Measurements from ENCODE around the gene FAM228A.
"Not testable (repeated sequence)": the region's sequence is repeated elsewhere in the genome, so short reads cannot be mapped to it uniquely, and the experiment has no call there.

The FAM228A gene

DNA sequence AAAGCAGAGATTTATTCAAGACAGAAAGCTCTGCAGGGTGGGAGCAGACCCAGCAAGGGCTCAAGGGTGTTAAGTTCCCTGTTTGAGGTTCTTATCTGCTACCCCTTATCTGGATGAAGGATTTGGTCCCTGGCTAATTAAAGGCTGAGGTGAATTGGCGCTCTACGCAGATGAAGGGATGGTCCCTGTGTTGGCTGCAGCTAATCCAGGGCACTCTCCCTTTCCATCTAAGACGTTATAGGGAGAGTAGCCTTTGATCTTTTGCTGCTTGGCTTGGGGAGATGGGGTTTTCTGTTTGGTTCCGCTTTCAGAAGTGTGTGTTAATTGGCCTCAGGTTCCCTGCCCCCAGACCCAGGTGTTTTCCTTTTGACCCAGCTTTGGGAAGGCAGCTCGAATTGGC, 17.0 kb downstream of the FAM228A start:
- DNase-seq, result no peak

DNA sequence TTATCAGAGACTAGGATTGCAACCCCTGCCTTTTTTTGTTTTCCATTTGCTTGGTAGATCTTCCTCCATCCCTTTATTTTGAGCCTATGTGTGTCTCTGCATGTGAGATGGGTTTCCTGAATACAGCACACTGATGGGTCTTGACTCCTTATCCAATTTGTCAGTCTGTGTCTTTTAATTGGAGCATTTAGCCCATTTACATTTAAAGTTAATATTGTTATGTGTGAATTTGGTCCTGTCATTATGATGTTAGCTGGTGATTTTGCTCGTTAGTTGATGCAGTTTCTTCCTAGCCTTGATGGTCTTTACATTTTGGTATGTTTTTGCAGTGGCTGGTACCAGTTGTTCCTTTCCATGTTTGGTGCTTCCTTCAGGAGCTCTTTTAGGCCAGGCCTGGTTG, 22.4 kb downstream of the FAM228A start:
- DNase-seq, result not testable (repeated sequence)

DNA sequence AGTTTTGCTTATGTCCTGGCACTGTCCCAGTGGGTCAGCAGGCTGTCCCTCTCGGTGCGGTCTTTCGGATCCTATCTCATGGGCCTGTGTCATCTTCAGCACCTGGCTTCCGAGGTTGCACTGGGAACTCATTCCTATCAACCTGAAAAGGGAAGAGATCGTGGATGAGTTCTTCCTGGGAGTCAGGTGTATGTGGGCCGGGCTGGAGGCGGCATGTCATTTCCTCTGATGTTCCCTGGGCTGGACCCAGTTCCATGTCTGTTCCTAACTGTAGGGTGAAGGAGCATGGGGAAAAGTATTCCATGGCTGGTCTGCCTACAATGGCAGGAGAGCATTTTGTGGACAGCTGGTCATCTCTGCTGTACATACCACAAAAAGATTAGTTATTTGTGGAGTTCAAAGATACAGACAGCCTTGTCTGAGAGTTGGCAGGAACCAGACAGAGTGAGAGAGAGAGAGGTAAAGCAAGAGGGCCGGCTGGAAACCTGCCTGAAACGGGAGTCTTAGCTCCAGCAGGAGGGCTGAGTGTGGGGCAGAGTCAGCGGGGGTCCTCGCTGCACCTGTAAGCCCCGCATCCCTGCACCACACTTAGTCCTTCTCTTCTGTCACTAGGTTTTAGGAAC, 25.2 kb downstream of the FAM228A start:
- no peak for DNase-seq

DNA sequence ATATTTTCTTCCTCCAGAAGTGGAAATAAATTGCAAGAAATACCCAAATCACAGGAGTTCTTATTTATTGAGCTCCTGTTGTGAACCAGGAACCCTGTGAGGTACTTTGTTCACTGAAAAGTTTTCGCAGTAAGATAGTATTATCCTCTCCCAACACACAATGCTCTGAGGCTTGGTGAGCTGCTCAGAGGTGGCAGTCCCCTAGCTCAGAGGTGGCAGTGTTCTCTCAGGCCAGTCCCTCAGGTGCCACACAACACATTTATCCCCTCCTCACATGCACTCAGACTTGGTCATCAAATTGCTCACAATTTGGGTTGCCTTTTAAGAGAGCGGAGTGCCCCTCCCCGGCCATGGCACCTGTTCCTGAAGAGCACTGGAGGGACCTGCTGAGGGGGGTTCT, 25.9 kb downstream of the FAM228A start:
- no peak for DNase-seq

DNA sequence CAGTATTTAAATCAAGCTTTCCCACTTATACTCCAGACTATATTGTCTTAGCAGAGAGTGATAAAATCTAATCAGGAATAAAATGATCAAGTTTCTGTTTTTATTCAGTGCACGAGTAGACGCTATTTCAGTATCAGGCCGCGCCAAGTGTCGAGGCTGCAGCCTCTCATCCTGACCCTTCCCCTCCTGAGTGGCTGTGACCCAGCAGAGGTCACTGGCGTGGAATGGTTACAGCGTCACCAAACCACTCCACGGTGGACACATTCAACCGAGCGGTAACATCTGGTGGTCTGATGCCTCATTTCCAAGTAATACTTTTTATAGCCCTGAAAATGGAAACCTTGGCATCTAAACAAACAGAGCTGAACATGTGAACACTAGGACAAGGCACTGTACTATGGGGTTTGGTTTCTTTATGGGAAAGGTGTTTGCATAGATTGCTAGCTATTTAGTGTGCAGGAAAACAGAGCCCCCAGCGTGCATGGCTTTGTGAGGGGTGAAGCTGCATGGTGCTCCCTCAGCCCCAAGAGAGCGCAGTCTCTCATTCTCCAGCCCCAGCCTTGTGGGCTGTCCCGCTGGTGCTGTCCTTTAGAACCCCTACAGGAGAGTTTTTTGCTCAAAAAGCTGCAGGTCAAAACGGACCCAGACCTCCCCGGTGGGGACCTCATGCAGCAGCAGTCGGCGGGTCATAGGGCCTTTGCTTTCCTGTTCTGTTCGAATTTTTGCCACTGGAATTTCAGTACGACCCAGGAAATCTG, 28.4 kb downstream of the FAM228A start:
- no peak for DNase-seq

DNA sequence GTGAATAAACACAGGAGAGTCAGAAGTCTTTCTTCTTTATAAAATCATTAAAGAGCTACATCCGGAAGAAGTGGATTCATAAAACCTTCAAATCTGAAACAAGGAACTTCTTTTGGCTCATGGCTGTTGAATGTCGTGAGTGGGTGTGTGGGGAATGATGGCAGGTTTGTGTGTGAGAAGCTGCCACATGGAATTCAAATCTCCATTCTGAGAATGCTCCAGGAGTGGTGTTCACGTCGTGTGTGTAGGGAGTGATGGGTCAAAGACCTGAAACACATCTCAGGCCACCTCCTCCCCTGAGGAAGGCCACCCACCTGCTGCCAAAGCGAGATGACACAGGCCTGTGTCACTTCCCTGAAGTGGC, 28.9 kb downstream of the FAM228A start:
- DNase-seq, result no peak

DNA sequence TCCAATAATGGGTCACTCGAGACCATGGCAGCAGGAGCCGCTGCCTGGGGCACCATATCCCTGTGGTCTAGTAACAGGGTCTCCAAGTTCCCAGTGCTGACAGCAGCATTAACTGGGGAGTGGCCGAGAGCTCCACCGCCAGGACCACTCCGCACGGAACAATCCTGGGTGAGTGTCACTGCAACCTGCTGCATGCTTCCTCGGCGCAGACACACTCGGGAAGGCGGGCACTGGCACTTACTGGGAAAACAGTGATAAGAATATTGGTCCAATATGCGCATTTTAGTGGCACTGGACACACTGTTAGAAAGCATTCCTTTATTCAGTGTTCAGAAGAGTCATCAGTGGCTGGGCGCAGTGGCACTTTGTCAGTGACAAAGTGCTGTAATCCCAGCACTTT, 29.7 kb downstream of the FAM228A start:
- DNase-seq, result no peak

DNA sequence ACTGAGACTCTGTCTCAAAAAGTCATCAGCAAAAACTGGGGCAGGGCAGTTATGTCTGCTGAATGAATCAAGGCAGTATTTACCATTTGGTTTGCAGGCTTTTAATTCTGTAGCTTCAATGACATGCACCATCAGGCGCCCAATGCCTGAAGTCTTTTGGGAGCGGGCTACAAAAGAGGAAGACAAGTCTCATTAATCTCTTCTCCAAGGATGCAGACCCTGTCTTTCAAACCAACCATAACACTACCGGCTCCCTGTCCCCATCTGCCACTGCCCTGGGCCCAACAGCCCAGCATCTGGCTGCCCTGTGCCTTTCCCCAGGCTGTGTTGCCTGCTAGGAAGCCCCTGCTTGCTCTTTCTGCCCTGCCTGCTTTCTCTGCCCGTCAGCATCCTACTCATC, 30.3 kb downstream of the FAM228A start:
- DNase-seq, result no peak

DNA sequence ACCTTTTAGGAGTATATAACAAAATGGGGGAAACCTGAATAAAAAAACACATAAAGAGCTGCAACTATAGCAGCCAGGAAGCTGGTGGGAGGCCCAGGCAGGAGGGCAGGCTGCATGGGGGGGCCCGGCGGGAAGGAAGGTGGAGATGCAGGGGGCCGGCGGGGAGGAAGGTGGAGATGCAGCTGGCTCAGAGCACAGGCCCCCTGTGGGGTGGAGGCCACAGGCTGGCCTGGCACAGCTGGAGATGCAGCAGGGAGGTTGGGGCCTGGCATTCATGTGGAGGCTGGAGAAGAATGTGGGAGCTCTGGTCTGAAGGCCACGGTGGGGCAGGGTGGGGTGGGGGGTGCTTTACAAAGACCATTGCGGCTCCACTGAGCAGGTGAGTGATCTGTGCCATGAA, 31.4 kb downstream of the FAM228A start:
- no peak for DNase-seq

DNA sequence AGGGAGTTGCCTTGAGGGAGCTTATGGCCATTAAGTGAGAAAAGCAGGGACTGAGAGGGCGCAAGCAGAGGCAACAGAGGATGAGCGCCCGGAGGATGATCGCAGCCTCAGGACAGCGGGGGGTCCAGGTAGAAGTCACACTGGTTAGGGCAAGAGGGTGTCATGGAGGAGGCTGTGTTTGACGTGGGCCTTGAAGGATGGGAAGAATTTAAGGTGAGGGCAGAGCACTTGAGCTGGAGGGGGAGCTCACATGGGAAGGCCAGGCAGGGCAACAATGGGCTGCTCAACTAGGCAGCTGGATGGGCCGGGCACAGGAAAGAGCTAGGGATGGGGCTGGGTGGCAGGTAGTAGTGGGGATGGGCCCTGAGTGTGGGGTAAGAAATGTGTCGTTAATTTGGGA, 31.9 kb downstream of the FAM228A start:
- no peak for DNase-seq

DNA sequence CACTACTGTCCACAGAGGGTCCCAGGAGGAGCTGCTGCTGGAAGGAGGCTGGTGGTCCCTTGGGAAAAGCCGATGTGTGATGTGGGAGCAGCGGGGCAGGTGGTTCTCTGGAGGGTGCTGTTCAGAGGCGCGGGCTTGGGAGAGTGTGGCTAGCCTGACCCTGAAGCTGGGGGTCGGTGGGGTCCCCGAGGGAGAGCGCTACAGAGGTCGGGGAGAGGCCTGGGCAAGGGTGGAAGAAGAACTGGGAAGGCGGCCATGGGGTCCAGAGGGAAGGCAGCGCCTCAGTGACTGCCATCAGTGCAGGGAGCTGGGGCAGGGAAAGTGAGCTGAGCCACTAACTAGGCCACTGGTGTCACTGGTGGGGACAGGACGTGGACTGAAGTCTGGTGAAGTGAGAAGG, 32.5 kb downstream of the FAM228A start:
- no peak for DNase-seq

DNA sequence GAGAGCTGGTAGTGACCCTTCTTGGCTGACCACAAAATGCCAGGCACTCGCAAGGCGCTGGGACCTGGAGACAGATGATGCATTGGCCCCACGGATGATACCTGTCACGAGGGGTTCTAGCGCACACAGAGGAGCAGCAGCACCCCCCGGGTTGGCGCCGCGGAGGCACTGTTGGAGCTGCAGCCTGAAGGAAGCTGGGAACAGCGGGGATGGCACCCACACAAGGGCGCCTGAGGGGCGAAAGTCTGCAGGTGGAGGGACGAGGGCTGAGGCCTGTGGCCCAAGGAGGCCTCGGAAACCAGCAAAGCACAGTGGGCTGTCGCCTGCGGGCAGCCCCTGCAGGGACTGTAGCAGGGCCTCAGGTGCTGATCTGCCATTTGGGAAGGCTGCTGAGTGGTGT, 33.6 kb downstream of the FAM228A start:
- DNase-seq, result no peak

DNA sequence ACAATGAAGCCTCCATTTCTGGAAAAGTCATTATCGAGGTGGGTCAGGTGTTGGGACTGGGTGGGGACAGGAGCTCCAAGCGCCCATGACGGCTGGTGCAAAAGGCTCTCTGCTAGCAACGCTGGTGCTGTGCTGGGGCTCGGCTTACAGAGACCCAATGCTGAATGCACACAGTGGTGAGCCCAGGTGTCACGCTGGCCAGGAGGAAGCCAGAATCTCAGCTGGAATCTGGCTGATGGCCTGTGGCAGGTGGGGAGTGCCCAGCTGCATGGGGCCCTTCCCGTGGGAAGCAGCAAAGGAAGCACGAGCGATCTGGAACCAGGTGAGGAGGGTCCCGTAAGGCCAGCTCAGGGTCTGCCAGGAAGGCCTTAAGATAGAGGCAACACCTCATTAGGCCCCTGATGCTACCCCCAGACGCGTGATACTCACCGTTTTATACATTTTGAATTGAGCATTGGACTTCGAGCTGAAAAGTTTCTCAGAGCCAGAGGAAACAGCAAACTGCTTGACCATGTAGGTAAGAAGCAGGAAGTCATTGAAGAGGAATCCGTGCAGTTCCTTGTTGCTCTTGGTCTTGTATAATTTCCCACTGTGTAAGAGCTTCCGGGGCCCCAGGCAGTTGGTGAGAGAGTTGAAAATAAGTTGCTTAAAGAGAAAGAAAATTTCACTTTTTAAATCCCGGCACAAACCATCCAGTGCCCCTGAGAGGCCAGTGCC, 34.7 kb downstream of the FAM228A start:
- DNase-seq, result no peak

DNA sequence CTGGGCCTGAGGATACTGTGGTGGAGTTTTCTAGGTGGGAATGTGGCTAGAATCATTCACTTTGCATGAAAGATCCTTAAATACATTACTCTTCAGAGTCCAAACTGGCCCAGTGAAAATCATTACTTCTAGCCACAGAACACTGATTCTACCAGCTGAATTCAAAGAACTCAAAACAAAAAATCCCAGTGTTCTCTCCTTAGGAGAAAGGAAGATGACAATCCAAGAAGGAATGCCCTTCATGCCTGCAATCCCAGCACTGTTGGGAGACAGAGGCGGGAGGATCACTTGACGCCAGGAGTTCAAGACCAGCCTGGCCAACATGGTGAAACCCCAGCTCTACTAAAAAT, 35.2 kb downstream of the FAM228A start:
- no peak for DNase-seq

DNA sequence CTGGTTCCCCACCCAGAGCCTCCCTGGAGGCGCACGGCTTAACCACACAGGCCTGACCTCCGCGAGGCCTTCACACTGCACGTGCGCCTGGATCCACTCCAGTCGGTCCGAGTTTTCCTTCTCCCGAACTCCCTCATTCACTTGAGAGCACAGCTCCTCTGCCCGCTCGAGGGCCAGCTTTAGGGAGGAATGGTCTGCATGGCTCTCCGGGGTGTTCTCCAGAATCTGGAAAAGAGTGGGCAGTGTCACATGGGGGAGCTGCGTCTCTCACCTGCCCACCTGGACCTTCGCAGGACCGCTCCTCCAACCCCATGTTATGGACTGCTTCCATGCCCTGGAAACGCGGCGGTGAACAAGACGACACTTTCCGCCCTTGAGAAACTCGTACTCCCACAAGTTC, 35.9 kb downstream of the FAM228A start:
- no peak for DNase-seq

DNA sequence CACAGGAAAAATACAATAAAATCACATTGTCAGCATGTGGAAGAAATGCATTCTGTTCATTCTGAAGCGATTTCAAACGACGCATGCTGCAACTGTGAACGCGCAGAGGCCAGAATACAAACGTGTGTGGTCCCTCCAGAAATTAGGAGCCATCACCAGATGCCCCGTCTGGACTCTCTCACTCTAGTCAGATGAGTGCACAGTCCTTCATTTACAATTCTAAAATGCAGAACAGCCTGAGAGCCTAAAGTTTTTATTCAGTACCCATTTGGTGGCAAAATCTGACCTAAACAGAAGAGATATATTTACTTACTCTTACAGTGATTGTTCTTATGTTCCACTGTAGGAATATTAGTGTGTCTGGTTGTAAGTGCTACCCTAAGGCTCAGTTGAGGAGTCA, 36.6 kb downstream of the FAM228A start:
- DNase-seq, result no peak

DNA sequence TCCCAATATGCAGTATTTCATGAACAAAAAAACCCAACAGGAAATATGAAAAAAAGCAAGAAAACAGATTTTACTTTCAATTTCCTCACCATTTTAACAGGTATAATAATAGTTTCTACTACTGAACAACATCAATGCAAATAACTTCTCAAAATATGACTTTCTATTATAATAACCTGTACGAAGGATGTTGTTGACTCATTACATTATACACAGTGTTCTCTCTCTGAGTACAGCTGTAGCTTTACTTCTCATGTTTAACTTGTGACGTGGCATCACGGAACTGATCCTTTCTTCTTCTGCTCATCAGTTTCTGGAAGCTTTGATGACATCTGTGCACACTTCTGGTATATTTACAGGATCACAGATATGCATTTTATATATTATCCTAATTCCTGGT, 40.0 kb downstream of the FAM228A start:
- DNase-seq, result no peak

DNA sequence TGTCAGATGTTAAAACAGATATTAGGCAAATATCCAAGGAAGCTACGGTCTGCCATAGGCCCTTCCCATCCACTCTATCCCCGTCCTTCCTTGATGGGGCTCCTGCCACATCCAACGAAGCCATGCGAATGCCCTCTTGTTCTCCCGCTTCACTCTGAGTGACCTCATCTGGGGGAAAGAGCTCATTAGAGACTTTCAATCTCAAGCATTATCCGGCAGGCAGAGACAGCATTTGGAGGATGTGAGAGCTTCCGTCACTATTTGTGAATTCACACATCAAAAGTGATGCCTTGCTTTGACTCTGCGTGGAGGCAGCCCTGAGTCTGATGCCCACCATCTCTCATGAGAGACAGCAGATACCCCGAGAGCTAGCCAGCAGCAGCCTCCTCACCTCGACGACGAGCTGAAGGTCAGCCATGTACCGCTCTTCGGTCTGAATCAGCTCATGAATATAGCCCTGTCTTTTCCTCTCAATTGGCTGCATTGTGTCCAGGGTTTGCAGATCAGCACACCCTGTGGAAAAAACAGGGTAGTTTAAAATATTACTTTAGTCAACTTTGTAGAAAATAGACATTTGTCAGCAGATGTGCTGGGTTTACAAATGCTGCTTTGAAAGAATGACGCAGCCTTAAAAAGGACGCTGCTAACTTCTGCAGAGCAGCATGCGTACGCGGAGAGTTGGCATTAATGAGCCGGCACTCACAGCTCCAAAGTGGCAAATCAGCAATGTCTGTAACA, 45.9 kb downstream of the FAM228A start:
- no peak for DNase-seq

DNA sequence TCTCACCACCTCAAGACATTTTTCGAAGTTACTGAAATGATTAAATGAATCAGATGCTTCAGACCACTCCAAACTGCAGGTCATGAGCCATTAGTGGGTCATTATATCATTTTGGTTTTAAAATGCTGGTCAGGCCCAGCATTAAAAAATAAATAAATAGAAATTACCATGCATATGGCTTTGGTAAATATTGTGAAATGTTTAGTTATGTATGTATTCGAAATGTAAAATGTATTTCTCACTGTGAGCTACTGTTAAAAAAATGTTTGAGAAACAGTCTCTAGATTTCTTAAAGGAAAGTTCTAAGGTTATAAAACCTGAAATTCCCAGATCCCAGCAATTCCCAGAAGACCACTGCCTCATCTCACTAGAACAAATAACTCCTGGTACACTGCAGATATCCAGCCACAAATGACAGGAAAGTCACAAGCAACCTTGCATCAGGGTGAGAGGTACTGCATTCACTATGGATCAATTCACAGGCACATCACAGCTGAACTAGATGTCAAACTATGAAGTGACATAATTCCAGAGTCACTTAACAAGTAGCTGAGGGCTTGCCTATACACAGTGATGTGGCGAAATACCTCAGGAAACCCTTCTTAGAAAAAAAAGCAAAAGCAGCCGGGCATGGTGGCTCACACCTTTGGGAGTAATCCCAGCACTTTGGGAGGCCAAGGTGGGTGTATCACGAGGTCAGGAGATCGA, 46.6 kb downstream of the FAM228A start:
- DNase-seq, result no peak

DNA sequence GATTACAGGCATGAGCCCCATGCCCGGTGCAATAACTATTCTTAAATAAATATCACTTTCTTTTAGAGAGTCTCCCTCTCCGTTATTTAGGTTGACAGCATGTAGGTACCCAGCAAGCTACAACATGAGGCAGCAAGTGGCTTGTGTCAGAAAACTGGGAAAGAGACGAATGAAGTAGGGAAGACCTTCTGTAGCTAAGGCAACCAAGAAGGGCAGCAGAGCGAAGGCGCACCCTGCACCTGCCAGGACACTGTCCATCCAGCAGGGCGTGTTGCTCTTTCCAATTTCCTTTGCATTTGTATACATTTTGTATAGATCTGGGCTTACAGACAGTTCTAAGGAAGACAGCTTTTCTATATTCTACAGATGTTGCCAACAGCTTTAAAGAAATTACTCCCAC, 48.1 kb downstream of the FAM228A start:
- no peak for DNase-seq

DNA sequence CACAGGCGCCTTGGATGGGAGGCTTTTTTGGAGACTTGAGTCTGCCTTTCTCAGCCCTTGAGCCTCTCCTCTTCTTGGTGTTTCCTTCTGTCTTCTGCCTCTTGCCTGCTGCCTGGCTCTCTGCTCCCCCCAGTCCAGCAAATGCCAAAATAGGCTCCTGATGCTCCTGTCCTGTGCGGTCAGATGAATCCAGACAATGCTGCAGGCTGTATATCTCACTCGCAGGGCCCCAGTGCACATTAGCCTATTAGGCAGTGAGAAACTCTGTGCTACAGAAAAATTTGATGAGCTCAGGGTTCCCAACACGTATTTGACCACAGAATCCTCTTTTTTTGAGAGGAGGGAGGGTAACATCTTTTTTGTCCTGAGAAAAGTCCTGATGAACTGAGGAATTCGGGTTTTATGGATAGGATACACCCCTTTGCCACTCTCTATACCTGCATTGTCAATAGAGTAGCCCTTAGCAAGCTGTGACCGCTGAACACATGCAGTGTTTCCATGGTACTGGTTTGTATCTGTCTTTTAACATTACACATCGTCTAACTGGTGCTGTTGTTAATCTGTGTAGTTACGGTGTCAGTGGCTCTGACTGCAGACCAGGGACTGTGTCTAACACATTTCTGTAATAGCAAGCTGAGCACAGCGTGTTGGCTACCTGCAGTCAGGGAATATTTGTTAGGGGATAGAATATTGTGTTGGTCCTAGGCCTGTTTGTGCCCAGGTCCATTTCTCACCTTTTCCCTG, 50.8 kb downstream of the FAM228A start:
- DNase-seq, result no peak

DNA sequence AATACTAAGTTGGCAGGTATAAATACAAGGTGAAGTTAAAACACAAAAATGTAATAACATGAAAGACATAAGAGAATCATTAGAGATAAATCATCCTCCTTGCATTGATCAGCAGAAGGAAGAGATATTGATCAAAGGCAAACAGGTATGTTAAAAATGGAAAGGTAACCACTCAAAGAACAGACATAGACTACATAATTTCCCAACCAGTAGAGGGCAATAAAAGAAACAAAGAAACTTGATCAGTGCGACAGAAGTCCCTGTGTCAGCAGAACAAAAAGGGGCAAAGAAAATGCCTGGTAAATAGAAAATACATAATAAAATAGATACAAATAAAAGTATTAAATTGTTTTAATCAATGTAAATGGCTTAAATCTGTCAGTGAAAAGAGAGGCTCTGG, 53.6 kb downstream of the FAM228A start:
- DNase-seq, result no peak

Data from GOT3 (cell line).